KOPT-K1 (cell line): ENCODE data around the gene DNAJA3.
A peak's percentile ranks its signal among the peaks of the same experiment; 100 is the strongest.

Experiments used
- H3K27ac ChIP-seq: fragments of 200-600 bp; sonication (generic); 2 replicates; pipeline ENCODE4 v1.5.1; 2016; ENCODE audit warnings: antibody characterized with exemption, mild to moderate bottlenecking, low read depth, low read length; ENCODE audit not compliant: poor library complexity, severe bottlenecking
- H3K36me3 ChIP-seq: fragments of 200-600 bp; sonication (generic); 2 replicates; pipeline ENCODE4 v1.5.1; 2017; ENCODE audit warnings: antibody characterized with exemption, mild to moderate bottlenecking, low read length, moderate library complexity; ENCODE audit not compliant: insufficient read depth
- H3K9me3 ChIP-seq: fragments of 200-600 bp; sonication (generic); 2 replicates; pipeline ENCODE4 v1.5.1; 2017; ENCODE audit warnings: antibody characterized with exemption, low read length, mild to moderate bottlenecking; ENCODE audit not compliant: insufficient read depth, poor library complexity, severe bottlenecking

The DNAJA3 gene

GRCh38 chr16:4425378-4426020 lies at the start of gene DNAJA3:
TSS of gene DNAJA3 (plus strand) at chr16:4425868. CDS start at chr16:4425882, 14 bp downstream.
- Histone ChIP-seq H3K9me3 (no peaks in the 10 kb centered on the region), H3K36me3 (peaks cover 27% of the 10 kb centered on the region), H3K27ac (peak within 1 kb of the TSS; percentile 96)

DNA sequence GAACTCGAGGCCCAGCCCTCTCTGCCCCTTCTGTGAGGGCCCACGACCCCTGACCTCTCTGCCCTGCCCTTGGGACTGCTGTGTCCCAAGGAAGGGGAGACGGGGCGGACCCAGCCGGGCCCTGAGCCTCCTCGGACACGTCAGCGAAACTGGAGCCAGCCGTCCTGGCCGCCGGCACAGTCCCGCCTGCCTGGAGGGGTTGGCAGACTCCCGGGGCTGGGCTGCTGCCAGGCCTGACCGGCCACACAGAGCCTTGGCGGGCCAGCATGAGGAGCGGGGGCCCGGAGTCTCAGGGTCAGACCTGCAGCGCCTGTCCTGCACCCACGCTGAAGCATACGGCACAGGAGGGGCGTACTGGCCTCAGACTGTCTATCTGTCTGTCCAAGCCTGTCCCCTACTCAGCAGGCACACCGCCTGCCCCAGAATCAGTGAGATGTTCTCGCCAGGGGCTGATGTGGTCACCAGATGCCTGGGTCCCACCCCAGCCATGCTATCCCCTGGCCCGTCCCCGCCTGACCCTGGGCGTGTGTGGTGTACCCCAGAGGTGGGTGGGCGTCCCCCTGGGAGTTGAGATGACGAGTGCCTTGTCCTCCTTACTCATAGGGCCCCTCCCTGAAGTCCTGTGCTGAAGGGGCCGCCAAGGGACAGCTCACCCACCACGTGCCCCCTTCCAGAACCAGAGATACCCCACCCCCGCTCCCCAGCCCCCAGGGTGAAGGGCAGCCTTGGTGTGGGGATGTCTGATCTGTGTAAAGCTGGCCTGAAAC lies 49.4 kb upstream of the DNAJA3 start:
- no peak overlapping the region for H3K27ac ChIP-seq
- peaks cover 12% of the 10 kb centered on the region; the same call in 1 of the 2 replicates for H3K36me3 ChIP-seq
- no peaks in the 10 kb centered on the region for H3K9me3 ChIP-seq

GRCh38 chr16:4376893-4377572 lies 48.6 kb upstream of the DNAJA3 start:
- H3K9me3 ChIP-seq, result no peaks in the 10 kb centered on the region
- peaks cover 12% of the 10 kb centered on the region; the same call in 1 of the 2 replicates for H3K36me3 ChIP-seq
- no peak overlapping the region for H3K27ac ChIP-seq

GRCh38 chr16:4377573-4378154 lies 48.0 kb upstream of the DNAJA3 start:
- Histone ChIP-seq H3K9me3 (no peaks in the 10 kb centered on the region), H3K36me3 (peaks cover 12% of the 10 kb centered on the region; the same call in 1 of the 2 replicates), H3K27ac (no peak overlapping the region)

DNA sequence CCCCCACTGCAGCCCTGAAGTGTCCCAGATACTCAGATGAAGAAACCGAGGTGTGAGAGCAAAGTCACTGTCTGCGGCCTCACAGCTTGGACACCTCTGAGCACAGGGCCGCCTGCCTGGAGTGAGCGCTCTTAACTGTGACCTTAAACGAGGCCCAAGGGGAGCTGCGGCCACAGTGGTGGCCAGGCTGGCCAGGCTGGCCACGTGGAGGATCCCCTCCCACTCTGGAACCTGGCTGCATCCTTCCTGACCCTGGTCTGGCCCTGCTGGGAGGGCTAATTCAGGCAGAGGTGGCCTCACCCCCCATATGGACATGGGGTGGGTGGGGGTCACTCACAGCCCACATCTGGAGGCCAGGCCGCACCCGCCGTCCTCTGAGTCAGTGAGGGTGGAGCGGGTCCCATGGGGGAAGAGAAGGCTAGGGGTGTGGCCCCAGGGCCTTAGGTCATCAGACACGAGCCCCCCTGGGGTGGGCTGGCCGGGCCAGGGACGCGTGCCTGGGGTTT lies 47.5 kb upstream of the DNAJA3 start:
- Histone ChIP-seq H3K27ac (no peak overlapping the region), H3K36me3 (peaks cover 12% of the 10 kb centered on the region; the same call in 1 of the 2 replicates), H3K9me3 (no peaks in the 10 kb centered on the region)

DNA sequence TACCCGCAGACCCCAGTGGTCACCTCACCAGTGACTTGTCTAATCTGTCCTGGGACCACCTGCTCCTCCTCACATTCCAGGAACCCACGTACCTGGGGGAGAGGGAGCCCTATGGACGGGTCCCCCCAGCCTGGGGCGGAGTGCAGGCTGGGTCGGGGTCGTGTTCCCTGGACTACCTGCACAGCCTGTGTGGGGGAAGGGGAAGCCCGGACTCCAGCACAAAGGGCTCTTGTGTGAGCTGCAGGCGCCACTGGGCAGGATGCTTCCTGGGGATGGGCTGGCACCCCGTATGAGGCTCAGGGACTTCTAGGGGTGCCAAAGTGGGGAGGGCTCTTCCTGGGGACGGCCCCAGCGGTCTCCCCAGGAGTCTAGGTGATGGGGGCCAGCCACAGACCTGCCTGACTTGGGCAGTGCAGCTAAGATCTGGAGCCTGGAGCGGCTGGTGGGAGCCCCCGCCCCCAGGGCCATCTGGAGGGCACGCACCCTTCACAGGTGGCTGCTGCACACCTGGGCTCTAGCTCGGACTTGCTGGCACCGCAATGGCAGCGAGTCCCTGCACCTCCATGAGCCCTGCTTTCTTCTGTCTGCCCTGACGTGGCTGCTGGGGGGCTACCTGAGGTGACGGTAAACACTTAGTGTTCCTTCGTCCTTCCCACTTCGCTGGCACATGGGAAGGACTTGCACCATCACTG lies 46.5 kb upstream of the DNAJA3 start:
- Histone ChIP-seq H3K36me3 (peaks cover 16% of the 10 kb centered on the region; the same call in 1 of the 2 replicates), H3K9me3 (no peaks in the 10 kb centered on the region), H3K27ac (no peak overlapping the region)

- Histone ChIP-seq H3K9me3 (no peaks in the 10 kb centered on the region), H3K27ac (no peak overlapping the region), H3K36me3 (peaks cover 27% of the 10 kb centered on the region; the same call in 1 of the 2 replicates)
Measured at GRCh38 chr16:4380119-4381063, 45.3 kb upstream of the DNAJA3 start.

DNA sequence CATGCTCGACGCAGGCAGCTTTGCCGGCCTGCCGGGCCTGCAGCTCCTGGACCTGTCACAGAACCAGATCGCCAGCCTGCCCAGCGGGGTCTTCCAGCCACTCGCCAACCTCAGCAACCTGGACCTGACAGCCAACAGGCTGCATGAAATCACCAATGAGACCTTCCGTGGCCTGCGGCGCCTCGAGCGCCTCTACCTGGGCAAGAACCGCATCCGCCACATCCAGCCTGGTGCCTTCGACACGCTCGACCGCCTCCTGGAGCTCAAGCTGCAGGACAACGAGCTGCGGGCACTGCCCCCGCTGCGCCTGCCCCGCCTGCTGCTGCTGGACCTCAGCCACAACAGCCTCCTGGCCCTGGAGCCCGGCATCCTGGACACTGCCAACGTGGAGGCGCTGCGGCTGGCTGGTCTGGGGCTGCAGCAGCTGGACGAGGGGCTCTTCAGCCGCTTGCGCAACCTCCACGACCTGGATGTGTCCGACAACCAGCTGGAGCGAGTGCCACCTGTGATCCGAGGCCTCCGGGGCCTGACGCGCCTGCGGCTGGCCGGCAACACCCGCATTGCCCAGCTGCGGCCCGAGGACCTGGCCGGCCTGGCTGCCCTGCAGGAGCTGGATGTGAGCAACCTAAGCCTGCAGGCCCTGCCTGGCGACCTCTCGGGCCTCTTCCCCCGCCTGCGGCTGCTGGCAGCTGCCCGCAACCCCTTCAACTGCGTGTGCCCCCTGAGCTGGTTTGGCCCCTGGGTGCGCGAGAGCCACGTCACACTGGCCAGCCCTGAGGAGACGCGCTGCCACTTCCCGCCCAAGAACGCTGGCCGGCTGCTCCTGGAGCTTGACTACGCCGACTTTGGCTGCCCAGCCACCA lies 44.4 kb upstream of the DNAJA3 start:
- peaks cover 28% of the 10 kb centered on the region; the same call in 1 of the 2 replicates for H3K36me3 ChIP-seq
- H3K27ac ChIP-seq, result no peak overlapping the region
- H3K9me3 ChIP-seq, result no peaks in the 10 kb centered on the region

DNA sequence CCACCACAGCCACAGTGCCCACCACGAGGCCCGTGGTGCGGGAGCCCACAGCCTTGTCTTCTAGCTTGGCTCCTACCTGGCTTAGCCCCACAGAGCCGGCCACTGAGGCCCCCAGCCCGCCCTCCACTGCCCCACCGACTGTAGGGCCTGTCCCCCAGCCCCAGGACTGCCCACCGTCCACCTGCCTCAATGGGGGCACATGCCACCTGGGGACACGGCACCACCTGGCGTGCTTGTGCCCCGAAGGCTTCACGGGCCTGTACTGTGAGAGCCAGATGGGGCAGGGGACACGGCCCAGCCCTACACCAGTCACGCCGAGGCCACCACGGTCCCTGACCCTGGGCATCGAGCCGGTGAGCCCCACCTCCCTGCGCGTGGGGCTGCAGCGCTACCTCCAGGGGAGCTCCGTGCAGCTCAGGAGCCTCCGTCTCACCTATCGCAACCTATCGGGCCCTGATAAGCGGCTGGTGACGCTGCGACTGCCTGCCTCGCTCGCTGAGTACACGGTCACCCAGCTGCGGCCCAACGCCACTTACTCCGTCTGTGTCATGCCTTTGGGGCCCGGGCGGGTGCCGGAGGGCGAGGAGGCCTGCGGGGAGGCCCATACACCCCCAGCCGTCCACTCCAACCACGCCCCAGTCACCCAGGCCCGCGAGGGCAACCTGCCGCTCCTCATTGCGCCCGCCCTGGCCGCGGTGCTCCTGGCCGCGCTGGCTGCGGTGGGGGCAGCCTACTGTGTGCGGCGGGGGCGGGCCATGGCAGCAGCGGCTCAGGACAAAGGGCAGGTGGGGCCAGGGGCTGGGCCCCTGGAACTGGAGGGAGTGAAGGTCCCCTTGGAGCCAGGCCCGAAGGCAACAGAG lies 43.5 kb upstream of the DNAJA3 start:
- H3K9me3 ChIP-seq, result no peaks in the 10 kb centered on the region
- H3K36me3 ChIP-seq, result peaks cover 35% of the 10 kb centered on the region; the same call in 1 of the 2 replicates
- H3K27ac ChIP-seq, result no peak overlapping the region

GRCh38 chr16:4382795-4383357 lies 42.8 kb upstream of the DNAJA3 start:
- H3K27ac ChIP-seq, result no peak overlapping the region
- no peaks in the 10 kb centered on the region for H3K9me3 ChIP-seq
- peaks cover 40% of the 10 kb centered on the region; the same call in 1 of the 2 replicates for H3K36me3 ChIP-seq

- Histone ChIP-seq H3K27ac (no peak overlapping the region), H3K36me3 (peaks cover 48% of the 10 kb centered on the region; the same call in 1 of the 2 replicates), H3K9me3 (no peaks in the 10 kb centered on the region)
Measured at GRCh38 chr16:4383591-4384444, 41.9 kb upstream of the DNAJA3 start.
